Measurements from ENCODE around the gene RAB7A. TPM values are rescaled to one million over a fixed set of nuclear protein-coding genes. Genes with fewer than 3 reads are reported as not detected.
A peak's percentile ranks its signal among the peaks of the same experiment; 100 is the strongest.

RAB7A gene
- total and polyA plus RNA-seq, 11 donors, result 143 to 343 (median 253) TPM

DNA sequence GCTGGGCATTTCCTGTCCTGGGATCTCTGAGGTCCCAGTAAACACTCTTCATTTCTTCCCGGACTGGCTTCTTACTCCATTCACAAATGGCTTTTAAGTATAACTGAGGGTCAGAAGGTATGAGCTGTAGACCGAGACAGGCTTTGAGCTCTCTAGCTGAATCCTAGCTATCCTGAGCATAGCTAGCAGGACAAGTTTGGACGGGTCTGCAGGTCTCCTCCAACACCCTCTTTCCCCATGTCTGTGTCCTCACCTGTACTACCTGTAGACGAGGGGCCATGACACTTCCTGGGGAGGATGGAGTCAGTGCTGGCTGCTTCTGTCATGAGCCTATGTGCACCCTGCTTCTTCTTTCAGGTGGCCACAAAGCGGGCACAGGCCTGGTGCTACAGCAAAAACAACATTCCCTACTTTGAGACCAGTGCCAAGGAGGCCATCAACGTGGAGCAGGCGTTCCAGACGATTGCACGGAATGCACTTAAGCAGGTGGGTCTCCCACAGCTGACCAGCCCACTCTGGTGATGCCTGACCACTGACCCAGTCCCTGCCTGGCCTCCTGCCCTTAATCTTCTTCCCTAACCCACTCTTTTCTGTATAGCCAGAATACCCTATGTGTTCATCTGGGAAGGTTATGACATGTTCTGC lies 81.3 kb downstream of the RAB7A start:
- no peak for ATAC-seq
- Histone ChIP-seq H3K36me3 (peaks cover 0 to 67% (median 55%) of the 10 kb centered on the region in 9 donors), H3K27me3 (no peaks in the 10 kb centered on the region), H3K27ac (peak overlapping the region in 9 of 12 donors; percentile 7 to 91 (median 73)), H3K9me3 (no peaks in the 10 kb centered on the region), H3K4me3 (no peak overlapping the region), H3K4me1 (peaks cover 0 to 89% (median 66%) of the 10 kb centered on the region in 12 donors)
- 84 to 86% (median 86%) methylated on average over 9 of the region's 9 CpGs for WGBS, 4 donors
- intact Hi-C loops (cut with DNase I), result no loop called here
- TF ChIP-seq, protein P1, sequence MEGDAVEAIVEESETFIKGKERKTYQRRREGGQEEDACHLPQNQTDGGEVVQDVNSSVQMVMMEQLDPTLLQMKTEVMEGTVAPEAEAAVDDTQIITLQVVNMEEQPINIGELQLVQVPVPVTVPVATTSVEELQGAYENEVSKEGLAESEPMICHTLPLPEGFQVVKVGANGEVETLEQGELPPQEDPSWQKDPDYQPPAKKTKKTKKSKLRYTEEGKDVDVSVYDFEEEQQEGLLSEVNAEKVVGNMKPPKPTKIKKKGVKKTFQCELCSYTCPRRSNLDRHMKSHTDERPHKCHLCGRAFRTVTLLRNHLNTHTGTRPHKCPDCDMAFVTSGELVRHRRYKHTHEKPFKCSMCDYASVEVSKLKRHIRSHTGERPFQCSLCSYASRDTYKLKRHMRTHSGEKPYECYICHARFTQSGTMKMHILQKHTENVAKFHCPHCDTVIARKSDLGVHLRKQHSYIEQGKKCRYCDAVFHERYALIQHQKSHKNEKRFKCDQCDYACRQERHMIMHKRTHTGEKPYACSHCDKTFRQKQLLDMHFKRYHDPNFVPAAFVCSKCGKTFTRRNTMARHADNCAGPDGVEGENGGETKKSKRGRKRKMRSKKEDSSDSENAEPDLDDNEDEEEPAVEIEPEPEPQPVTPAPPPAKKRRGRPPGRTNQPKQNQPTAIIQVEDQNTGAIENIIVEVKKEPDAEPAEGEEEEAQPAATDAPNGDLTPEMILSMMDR (IDR thresholded peaks at IDR 0.05), result no peak
- no peak for TF ChIP-seq POLR2A (IDR thresholded peaks at IDR 0.05)
- DNase-seq, result no peak

DNA sequence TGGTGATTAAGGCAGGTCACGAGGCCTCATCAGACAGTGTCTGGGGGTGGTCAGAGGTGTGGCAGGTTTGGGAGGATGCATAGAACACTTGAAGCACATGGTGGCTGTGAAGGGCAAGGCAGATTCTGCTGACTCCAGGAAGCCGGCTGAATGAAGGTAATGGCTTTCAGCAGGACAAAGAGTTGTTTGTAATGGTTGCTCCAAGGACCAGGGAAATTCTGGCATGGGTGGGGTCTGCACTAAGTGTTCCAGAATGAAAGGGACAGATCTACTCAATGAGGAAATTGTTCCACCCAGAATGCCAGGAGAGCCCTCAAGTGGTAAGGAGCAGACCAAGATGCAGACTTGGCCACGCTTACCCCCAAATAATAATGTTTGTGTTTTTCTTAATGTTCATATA lies 82.7 kb downstream of the RAB7A start:
- ATAC-seq (peak in 1 of 4 donors; percentile 13), DNase-seq (no peak)
- Histone ChIP-seq H3K4me1 (peaks cover 10 to 91% (median 72%) of the 10 kb centered on the region in 12 donors), H3K27ac (peak overlapping the region; percentile 17 to 89 (median 66)), H3K27me3 (no peaks in the 10 kb centered on the region), H3K36me3 (peaks cover 0 to 81% (median 69%) of the 10 kb centered on the region in 9 donors), H3K4me3 (no peak overlapping the region), H3K9me3 (no peaks in the 10 kb centered on the region)
- TF ChIP-seq POLR2A (IDR thresholded peaks at IDR 0.05), result no peak
- TF ChIP-seq, protein P1 (IDR thresholded peaks at IDR 0.05), result peak in 1 of 12 donors; percentile 10
- WGBS, 4 donors, result 78 to 87% (median 80%) methylated on average over 3 of the region's 3 CpGs
- intact Hi-C loops (cut with DNase I), result no loop called here

DNA sequence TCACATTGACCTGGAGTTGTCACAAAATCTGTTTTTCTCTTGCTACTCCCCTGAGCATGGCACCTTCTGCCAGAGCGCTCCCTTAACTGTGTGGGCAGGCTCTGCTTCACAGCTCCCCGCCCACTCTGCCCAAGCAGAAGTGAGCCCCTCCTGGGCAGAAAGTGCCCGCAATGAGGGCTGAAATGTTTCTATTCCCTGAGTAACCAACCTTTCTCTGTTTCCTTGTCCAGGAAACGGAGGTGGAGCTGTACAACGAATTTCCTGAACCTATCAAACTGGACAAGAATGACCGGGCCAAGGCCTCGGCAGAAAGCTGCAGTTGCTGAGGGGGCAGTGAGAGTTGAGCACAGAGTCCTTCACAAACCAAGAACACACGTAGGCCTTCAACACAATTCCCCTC lies 87.1 kb downstream of the RAB7A start:
- ATAC-seq, result peak in 2 of 4 donors; percentile 18 to 20
- peak overlapping the region; percentile 71 to 91 (median 84) for H3K27ac ChIP-seq
- no peaks in the 10 kb centered on the region for H3K27me3 ChIP-seq
- H3K9me3 ChIP-seq, result no peaks in the 10 kb centered on the region
- H3K4me3 ChIP-seq, result no peak overlapping the region
- intact Hi-C loops (cut with DNase I), result no loop called here
- peak in 1 of 2 donors; percentile 16 for TF ChIP-seq POLR2A (IDR thresholded peaks at IDR 0.05)
- TF ChIP-seq, protein P1 (IDR thresholded peaks at IDR 0.05), result no peak
- 54 to 60% (median 57%) methylated on average over 8 of the region's 8 CpGs for WGBS, 4 donors
- peaks cover 21 to 80% (median 65%) of the 10 kb centered on the region in 12 donors for H3K4me1 ChIP-seq
- no peak for DNase-seq
- peaks cover 0 to 95% (median 56%) of the 10 kb centered on the region in 9 donors for H3K36me3 ChIP-seq

DNA sequence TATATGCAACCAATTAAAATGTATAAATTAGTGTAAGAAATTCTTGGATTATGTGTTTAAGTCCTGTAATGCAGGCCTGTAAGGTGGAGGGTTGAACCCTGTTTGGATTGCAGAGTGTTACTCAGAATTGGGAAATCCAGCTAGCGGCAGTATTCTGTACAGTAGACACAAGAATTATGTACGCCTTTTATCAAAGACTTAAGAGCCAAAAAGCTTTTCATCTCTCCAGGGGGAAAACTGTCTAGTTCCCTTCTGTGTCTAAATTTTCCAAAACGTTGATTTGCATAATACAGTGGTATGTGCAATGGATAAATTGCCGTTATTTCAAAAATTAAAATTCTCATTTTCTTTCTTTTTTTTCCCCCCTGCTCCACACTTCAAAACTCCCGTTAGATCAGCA lies 88.1 kb downstream of the RAB7A start:
- H3K4me1 ChIP-seq, result peaks cover 21 to 71% (median 56%) of the 10 kb centered on the region in 12 donors
- intact Hi-C loops (cut with DNase I), result no loop called here
- H3K4me3 ChIP-seq, result no peak overlapping the region
- H3K27me3 ChIP-seq, result no peaks in the 10 kb centered on the region
- WGBS, 4 donors, result 76 to 85% (median 82%) methylated on average over 5 of the region's 5 CpGs
- DNase-seq (no peak), ATAC-seq (no peak)
- peak overlapping the region; percentile 71 to 91 (median 84) for H3K27ac ChIP-seq
- H3K9me3 ChIP-seq, result no peaks in the 10 kb centered on the region
- TF ChIP-seq POLR2A (IDR thresholded peaks at IDR 0.05), result no peak
- TF ChIP-seq, protein P1 (IDR thresholded peaks at IDR 0.05), result no peak
- H3K36me3 ChIP-seq, result peaks cover 0 to 95% (median 53%) of the 10 kb centered on the region in 9 donors
